GM12872 (cell line): ENCODE measurements around the gene SELENOM.

ENCODE experiments used
- CTCF ChIP-seq: IDR thresholded peaks from 3 replicates; pipeline ENCODE4 v1.5.1; 2011; ENCODE audit warnings: low read depth, mild to moderate bottlenecking, low read length, moderate library complexity; ENCODE audit not compliant: insufficient read depth

Gene SELENOM

GRCh38 chr22:31075961-31076360, 31.4 kb downstream of the SELENOM start:
- TF ChIP-seq CTCF: no peak

GRCh38 chr22:31068970-31069369, 38.4 kb downstream of the SELENOM start:
- TF ChIP-seq CTCF: no peak

- no peak for TF ChIP-seq CTCF
These were observed 43.0 kb downstream of the SELENOM start for GRCh38 chr22:31064369-31064768.

GRCh38 chr22:31062566-31063230, 44.7 kb downstream of the SELENOM start:
- no peak for TF ChIP-seq CTCF

GRCh38 chr22:31056986-31057599, 50.3 kb downstream of the SELENOM start:
- no peak for TF ChIP-seq CTCF

GRCh38 chr22:31055635-31056159, 51.7 kb downstream of the SELENOM start:
- TF ChIP-seq CTCF: no peak

- TF ChIP-seq CTCF: no peak
These were observed 52.2 kb downstream of the SELENOM start for GRCh38 chr22:31055117-31055634.
